Amniotic stem cell (primary cell): Measurements from ENCODE around the gene MAGI2.
A peak's percentile ranks its signal among the peaks of the same experiment; 100 is the strongest.
"Not testable (repeated sequence)": the region's sequence is repeated elsewhere in the genome, so short reads cannot be mapped to it uniquely, and the experiment has no call there.

Source experiments
- DNase-seq: peaks from one replicate; lab custom pipeline; 2025; lab: John Stamatoyannopoulos, UW

Gene MAGI2

DNA sequence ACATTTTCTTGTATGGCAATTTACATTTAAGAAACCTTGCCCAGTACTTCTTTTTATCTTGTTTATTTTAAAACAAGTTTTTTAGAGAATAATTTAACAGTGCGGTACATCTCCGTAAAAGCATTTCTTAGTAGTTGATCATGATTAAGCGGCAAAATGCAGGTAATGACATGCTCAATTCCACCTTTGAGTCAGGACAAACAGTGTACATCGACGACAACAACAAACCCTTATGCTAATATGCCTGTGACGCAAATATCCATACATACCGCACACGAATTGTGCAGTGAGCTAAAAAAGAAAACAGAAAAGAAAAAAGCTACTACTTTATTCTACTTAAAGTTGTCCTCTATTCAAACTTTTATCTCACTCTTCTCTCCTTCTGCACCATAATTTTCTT lies 1.9 kb downstream of the MAGI2 start:
- DNase-seq: no peak

DNA sequence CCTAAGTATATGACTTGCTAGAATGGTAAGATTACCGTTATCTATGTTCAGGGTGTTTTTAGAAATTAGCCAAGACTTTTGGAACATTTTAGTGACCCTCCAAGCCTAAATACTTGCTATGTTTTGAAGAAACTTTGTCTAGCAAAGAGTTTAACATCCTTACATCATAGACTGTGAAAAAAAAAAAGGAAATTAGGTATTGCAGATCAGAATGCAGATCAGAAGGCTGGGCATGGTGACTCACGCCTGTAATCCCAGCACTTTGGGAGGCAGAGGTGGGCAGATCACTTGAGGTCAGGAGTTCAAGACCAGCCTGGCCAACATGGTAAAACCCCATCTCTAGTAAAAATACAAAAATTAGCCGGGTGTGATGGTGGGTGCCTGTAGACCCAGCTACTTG lies 10.7 kb downstream of the MAGI2 start:
- DNase-seq: not testable (repeated sequence)

DNA sequence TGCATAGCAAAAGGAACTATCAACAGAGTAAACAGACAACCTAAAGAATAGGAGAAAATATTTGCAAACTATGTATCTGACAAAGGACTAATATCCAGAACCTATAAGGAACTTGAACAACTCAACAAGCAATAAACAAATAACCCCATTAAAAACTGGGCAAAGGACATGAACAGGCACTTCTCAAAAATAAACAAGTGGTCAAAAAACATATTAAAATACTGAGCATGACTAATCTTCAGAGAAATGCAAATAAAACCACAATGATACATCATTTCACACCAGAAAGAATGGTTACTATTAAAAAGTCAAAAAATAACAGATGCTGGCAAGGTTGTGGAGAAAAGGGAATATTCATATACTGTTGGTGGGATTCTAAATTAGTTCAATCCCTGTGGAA lies 17.1 kb downstream of the MAGI2 start:
- DNase-seq: no peak

DNA sequence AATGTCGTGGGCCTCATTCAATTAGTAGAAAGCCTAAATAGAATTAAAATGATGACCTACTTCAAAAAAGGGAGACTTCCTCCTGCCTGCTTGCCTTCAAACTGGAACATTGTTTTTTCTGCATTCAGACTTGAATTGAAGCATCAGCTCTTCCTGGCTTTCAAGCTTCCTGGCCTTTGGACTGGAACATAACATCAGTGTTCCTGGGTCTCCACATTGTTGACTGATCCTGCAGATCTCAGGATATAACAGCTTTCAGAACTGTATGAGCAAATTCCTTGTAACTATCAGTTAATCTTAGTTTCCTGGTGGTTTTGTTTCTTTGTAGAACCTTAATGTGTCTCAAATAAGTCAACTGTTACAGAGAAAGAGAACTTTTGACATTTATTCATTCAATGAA lies 18.6 kb downstream of the MAGI2 start:
- DNase-seq: no peak

DNA sequence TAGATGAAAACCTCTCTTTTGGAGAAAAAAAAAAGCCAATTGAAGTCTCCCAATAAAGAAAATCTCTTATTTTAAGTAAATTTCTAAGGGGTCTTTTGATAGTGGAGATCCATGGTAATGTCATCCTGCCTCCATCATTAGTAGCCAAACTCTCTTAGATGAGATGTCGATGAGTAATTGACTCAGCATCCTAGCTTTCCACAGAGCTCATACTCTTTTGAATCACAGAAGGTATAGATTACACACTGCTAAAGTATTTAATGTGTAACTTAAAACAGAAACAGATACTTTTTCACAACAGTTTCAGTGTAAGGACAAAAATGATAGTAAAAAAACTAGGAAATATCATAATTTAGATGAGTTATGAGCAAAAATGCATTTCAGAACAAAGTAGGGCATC lies 19.4 kb downstream of the MAGI2 start:
- DNase-seq: peak; percentile 51

DNA sequence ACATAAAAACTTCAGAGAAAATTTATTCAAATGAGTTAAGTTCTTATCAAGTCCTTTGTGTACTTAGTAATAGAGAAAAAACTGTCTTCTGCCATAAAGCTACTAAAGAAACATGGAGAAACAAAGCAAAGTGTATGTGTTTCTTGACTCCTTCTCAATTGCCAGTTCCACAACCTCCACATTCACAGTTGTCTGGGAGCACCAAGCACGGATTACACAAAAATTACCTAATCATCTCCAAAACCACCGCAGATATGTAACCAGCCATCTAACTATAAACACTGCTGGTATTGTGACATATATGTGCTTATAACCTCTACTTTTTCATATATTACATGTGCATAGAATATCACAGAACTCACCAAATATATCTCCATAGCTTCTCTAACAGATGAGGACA lies 23.1 kb downstream of the MAGI2 start:
- DNase-seq: no peak

DNA sequence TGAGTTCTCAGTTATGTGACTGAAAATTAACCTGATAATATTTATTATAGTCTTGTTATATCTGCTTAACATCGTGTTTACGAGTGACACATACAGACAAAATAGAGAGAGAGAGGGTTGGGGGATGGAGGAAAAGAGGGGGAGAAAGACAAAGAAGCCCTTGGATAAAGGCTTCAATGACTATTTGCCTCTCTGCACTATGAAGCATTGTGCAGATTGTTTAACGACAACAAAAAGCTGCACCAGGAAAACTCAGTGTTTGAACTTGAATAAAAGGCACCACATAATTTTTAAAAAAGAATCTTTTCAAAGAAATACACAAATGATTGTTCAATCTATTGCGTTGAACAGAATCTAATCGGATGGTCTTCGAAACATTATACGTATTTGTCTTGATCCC lies 27.8 kb downstream of the MAGI2 start:
- DNase-seq: no peak

DNA sequence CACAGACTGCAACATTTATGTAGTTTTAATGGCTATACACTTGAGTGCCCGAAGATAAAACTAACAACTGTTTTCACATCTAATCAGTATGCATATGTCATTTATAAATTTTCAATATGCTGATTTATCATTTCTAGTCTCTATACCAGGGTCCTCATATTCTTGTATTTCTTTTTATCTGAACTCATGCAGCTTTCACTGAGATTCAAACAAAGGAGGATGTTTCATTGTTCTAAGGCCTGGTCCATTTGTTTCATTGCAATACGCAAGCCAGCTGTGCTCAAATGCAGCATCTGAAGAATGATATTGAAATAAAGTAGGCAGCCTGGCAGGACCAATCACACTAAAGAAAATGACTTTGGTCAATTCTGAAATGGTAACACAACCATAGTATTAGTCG lies 31.7 kb downstream of the MAGI2 start:
- no peak for DNase-seq

DNA sequence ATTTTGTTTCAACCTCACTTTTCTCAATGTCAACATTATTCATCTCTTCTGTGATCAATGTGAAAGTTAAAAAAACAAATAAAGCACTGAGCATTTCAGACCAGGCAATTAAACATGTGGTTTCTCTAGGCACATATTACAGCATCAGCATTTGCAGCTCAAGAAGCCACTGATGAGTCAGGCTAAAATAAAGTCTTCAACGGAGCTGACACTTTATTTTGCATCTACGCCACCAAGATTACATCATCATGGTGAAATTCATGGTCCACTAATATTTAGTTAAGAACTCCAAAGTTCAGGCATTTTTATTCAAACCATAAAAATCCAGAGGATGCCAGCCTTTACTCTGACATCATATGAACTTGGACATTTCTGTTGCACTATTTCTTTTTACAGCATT lies 33.0 kb downstream of the MAGI2 start:
- DNase-seq: peak; percentile 84

DNA sequence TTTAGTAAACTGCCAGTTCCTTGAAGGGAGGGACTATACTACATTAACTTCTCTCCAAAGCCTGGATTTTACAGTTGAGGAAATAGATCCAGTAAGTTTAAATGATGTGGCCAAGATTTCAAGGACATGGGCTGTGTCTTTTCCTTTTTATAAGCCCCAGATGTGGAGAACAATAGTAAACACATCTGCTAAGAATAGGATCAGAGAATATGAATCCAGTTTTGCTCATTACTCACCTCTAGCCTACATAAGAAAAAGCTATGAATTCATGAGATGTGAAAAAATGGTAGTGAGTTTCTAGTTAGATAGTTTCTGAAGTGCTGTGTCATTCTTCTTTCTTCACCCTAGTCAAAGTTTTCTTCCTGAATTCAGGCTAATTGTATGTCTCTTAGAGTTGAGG lies 38.6 kb downstream of the MAGI2 start:
- no peak for DNase-seq

DNA sequence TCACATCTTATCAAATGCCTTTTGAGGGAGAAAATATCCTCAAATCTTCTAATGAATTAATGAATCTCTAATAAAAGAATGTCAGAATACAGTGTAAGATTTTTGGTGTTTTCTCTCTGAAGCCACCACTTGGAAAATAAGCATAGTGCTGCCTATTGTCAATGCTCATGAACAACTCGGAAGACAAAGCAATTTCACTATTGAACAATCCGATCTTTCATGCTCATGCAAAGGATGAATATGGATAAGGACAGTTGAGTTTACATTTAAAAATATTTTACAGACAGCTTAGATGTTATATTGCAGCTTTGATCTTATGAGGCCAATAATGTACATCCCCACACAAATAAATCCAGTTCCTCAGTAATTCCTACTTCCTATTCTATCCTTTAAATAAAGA lies 40.6 kb downstream of the MAGI2 start:
- DNase-seq: no peak

DNA sequence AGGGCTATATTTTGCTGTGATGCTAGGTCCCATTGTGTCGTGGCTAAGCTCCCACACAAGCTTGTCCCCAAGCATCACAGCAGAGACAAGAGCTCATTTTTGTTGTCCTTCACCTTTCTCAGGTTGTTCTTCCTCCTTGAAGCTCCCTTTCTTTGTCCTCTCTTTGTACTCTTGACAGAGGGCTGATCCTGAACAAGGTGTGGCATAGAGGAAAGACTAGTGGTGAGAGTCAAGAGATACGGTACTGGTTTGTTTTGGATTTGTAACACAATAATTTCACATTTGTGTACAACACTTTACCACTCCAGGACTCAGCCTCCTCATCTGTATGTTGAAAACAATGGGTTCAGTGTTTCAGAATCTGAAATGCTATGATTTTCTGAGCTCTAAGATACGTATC lies 41.0 kb downstream of the MAGI2 start:
- DNase-seq: no peak

DNA sequence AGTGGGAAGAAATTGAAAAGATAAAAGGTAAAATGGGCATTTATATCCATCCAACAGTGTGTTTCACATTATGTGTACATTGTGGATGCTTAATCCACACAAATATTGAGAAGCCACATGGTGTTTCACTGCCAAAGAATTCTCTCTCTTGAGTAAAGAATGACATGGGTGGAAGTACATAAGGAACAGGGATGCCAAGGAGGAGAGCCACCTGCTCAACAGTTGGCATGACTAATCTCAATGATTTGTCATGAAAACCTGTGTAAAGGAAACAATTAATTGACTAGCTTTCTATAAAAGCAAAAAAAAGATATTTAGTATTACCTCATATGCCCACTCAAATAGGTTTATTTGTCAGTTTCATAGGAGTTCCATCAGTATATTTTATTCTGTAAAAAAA lies 43.1 kb downstream of the MAGI2 start:
- no peak for DNase-seq

DNA sequence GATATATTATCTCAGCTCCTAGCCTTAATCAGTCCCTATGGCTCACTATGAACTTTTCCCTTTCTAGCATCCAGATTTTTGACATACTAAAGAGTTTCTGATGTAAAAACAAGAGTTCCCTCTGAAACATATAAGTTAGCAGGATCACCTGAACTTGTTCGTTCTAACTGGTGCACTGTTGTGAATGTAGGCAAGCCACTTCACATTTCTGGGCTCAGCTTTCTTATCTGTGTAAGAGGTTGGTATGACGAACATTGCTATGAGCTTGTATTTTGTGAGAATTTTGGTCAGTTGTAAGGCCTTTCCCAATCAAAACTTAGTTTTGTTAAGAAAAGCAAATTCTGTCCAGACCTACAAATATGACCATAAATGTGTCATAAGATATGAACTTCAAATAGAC lies 46.1 kb downstream of the MAGI2 start:
- no peak for DNase-seq

DNA sequence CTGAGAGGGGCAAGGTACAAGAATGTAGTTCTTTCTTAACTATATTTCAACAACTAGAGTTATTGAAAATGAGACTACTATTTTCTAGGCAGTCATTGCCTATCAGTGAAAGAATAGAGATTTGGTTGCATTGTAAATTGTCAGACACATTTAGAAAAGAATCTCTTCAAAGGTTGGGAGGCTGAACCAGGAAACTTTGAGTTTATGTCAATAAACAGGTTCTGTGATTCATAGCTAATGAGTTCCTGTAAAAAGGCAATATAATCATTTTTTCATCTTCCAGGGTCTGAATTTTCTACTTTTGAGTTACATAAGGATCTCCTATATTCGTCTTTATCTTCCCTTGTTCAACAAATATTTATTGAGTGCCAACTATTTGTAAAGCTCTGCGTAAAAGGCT lies 47.1 kb downstream of the MAGI2 start:
- DNase-seq: no peak

DNA sequence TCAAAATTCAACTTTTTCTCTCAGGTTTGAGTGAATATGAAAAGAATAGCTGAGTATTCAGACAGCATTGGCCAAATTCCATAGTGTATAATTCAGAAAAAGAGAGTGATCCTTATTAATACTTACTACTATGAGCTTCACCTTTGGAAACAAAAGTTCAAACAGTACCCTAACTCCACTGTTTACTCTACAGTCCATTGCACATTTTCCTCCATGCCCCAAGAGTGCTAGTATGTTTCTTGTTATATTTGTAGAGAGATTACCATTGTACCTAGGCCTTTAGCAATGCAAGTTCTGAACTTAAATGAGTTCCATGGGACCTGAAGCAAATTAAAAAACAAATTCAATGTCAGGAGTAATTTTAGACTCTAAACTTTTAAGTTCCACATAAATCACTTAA lies 48.1 kb downstream of the MAGI2 start:
- no peak for DNase-seq

DNA sequence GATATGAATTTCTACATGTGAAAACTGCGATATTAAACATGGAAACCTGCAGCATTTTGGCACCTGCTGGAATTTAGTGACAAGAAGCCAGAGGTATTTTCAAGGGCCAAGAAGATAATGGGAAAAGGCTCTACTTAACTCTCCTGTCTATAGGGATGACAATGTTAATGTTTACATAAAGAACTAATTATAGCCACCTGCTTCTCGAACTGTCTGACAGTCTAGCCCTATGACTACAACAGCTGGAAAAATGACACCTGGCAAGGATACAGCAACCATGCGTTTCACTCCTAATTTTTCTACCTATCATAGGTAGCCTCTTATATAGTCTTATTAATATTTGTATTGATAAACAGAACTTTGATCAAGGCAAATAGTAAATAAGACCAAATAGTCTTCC lies 49.6 kb downstream of the MAGI2 start:
- DNase-seq: no peak

DNA sequence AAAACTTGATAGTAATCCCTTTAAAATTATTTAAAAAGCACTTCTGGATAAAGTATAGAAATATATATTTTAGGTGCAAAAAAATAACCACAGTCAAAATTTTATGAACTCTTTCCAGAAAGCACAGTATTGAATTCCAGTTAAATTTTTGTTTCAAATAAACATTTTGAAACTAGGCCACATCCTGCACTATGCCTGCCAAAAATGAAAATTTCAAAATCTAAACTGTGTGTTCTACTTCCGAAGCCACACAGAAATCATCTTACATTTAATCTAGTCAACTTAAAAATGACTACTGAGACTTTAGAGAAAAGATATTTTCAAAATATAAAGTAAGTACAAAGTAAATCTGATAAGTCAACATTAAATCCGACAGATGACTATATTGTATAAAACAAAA lies 50.0 kb downstream of the MAGI2 start:
- no peak for DNase-seq

DNA sequence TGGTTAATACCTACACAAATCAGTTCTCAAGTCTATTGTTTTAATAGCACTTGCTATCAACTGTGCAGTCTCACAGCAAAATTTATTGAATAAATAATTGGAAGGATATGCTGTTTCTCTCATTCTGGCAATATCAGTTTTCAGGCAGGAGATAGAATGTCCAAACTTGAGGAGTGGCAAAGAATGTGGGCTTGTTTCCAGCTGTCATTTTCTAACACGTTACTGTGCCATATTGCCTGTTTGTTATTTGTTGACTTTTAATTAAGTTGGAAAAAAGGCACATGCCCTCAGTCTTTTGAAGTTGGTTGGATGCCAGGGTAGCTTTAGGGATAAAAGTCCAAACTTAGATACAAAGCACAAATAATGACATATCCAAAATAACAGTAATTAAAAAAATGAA lies 52.2 kb downstream of the MAGI2 start:
- DNase-seq: no peak

DNA sequence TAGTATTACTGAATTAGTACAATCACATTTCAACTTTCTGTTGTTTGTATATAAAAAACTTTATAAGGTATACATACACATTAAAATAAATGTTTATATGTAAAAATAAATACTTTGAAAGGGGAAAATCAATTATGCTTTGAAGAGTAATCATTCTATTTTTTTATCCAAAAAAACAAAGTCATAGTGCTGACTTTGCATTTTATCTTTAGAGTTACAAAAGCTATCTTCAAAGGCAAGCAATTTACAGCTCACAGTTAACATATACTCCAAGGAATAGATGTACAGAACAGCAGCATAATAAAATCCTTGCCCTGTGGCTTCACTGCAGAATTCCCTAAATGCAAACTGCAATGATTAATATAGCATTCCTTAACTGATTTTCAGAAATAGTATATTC lies 53.2 kb downstream of the MAGI2 start:
- DNase-seq: no peak

DNA sequence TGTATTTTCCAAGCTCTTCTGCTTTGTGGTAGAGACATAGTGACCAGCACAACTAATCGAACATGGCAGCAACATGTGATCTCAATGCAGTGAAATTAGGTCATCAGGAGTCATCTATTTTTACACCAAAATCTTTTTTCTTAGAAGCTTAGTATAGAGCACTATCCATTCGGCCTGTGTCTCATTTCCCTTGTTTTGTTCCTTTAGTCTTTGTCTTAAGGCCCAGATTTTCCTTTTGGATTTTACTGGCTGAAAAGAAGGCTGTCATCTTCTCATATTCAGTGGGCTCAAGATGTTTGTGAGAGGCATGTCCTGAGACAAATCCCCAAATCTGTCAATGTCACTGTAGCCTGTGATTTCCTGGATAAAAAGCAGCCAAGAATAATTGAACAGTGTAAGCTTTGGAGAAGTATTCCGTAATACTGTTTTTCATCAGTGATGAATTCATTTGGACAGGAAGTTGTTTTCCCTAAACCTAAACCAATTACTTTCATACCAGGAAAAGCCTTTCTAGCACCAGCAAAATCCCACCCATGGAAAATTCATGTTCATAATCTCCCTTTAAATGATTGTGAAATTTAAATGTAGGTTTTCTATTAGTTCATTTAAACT lies 55.2 kb downstream of the MAGI2 start:
- DNase-seq: no peak

DNA sequence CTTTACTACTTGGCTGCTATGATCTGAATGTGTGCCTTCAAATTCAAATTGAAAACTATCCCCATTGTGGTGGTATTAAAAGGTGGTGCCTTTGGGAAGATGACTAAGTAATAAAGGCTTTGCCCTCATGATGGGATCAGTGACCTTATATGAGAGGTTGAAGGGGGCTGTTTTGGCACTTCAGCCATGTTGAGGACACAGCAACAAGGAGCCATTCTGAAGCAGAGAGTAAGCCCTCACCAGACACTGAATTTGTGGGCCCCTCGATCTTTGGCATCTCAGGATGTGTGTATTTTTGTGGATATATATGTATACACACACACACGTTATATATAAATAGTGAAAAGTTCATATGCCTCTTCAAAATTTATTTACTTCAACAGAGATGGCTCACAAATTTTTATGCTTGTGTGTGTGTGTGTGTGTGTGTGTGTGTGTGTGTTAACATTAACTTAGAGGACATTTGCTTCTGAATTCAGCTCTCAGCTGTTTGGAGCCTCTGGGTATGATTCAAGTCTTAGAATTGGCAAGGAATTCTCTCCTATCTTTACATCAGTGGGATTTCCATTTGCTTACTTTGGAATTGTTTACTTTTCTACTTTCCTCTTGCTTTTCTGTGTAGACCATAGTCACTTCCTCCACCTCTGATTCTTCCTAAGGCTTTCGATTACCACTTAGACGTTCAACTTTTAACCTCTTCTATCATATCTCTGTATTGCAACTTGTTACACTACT lies 66.6 kb downstream of the MAGI2 start:
- DNase-seq: no peak

DNA sequence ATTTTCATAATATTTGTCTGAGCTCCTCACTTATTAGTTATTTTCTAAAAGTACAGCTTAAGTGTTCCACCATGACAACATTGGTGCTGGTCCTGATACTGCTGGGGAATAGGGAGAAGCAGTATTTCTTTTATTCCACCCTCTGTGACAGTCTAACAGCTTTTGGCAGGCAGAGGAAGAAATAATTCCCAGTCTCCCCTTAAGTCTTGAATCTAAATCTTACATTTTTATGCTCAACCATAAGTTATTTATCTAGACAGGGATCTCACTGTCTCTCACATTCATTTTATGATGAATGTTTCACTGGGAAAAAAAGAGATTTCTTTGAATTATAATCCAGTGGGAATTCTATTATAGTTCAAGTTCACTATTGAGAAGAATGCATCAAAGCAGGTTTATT lies 71.5 kb downstream of the MAGI2 start:
- no peak for DNase-seq

DNA sequence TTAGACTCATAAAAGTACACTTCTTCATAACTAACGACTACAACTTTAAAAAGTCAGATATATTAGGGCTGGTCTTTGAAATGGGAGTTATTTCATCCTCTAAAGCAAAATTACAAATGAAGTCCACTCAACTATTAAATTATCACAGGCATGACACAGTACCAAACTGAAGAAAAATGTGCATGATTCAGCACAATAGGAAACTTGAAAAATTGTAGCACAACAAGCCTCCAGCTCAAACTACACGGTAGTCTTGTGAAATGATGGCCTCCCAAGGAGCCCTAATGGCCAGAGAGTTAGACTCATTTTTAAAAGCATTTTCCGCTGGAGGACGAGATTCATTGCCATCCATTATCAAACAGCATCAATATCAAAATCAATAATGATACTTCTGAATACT lies 76.4 kb downstream of the MAGI2 start:
- DNase-seq: no peak
